ENCODE results near the gene KRT7.

Gene KRT7

DNA sequence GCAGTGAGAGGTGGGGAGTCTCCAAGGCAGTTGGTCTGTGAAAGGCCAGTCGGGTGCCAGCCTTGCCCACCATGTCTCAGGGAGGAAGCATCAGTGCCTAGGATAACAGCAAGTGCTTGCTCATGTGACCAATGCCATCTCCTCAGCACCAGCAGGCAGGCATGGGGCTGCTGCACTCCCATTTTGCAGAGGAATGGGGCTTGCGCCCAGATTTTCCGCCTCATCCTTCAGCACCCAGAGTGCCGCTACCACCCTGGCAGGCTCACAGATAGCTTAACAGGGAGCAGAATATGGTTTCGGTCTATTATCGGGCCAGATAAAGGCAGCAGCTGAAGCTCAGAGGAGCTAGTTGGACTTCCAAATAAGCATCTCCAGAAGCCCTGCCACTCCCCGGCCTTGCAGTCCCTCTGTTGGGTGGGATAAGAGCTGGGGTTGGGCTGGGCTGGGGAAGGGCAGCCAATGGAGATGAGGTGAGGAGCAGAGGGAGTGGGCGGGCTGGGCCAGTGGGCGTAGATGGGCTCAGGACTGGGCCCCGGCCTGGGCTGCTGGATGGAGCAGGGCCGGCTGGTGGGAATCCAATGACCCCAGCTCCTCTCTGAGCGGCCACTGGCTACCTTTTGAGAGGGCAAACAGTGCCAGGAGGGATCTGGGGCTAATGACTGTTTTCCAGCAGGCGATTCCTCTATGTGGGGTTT, 32.8 kb upstream of the KRT7 start:
- TF ChIP-seq, protein P1, sequence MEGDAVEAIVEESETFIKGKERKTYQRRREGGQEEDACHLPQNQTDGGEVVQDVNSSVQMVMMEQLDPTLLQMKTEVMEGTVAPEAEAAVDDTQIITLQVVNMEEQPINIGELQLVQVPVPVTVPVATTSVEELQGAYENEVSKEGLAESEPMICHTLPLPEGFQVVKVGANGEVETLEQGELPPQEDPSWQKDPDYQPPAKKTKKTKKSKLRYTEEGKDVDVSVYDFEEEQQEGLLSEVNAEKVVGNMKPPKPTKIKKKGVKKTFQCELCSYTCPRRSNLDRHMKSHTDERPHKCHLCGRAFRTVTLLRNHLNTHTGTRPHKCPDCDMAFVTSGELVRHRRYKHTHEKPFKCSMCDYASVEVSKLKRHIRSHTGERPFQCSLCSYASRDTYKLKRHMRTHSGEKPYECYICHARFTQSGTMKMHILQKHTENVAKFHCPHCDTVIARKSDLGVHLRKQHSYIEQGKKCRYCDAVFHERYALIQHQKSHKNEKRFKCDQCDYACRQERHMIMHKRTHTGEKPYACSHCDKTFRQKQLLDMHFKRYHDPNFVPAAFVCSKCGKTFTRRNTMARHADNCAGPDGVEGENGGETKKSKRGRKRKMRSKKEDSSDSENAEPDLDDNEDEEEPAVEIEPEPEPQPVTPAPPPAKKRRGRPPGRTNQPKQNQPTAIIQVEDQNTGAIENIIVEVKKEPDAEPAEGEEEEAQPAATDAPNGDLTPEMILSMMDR (conservative IDR thresholded peaks at IDR 0.05; ENCODE audit: low read depth, low read length) = no peak
- no peak for DNase-seq (ENCODE audit: low read depth)
- no peak overlapping the region for H3K4me3 ChIP-seq (ENCODE audit: low read depth, low read length)

DNA sequence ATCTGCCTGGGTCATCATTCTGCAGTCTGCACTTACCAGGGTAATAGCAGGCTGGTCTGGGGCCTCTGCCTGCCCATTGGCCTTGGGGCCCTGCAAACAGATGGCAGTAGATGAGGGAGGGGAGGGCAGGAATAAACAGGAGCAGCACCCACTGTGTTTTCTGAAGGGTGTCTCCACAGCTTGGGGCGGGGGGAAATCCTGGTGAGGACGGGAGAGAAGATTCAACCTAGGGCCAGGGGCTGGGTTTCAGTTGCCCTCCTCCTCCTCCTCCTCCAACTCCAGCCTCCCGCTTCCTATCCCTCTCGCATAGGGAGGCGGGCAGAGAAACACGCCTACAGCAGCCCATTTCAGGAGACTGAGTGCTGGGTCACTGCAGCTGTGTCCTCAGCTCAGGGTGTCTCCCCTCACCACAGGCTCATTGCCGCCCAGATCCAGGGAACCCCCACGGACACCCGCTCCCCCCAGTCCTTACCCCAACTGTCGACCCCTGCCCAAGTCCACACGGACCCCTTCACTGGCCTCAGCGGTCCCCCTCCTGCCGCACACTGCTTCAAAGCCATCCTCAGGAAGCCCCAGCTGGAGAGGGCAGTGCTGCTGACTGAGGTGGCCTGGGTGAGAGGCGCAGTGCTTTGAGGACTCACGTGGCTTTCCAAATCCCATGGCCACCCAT, 32.1 kb upstream of the KRT7 start:
- H3K4me3 ChIP-seq (ENCODE audit: low read depth, low read length) = no peak overlapping the region
- DNase-seq (ENCODE audit: low read depth) = no peak
- TF ChIP-seq, protein P1 (conservative IDR thresholded peaks at IDR 0.05; ENCODE audit: low read depth, low read length) = no peak

DNA sequence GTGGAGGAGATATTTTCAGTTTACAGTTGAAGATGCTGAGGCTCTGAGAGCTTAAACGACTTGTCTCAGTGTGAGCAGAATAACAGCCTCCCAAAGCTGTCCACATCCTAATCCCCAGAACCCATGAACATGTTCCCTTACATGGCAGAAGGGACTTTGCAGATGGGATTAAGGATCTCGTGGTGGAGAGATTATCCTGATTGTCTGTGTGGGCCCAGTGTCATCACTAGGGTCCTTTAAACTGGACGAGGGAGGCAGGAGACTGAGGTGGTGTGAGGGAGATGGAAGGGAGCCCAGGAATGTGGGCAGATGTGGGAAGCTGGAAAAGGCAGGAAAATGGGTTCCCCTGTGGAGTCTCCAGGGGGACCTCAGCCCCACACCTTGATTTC, 31.6 kb upstream of the KRT7 start:
- TF ChIP-seq, protein P1 (conservative IDR thresholded peaks at IDR 0.05; ENCODE audit: low read depth, low read length) = no peak
- H3K4me3 ChIP-seq (ENCODE audit: low read depth, low read length) = no peak overlapping the region
- DNase-seq (ENCODE audit: low read depth) = no peak

DNA sequence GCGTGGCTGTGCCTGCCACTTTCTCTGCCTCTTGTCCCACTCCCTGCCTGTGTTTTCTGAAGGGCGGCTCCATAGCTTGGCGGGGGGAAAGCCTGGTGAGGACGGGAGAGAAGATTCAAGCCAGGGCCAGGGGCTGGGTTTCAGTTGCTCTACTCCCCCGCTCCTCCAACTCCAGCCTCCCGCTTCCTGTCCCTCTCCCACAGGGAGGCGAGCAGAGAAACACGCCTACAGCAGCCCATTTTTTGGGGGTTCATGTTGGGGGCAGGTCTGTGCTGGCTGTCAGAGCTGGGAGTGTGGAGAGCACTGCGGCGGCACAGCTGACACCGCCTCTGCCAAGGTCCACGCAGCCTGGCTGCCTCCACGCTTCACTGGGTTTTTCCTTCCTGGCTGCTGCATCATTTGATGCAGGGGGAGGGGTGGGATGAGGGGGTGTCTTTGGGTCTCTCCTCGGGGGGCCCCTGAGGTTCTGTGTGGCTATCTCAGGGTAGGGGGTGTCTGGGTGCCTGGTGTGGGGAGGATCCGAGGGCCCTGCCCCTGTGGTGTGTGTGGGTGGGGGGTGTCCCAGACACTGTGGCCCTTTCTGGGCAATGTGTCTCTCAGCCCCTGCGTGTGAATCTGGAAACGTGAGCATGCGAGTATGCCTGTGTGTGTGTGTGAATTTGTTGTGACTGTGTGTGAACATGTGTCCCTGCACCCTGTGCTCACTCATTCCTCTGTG, 30.5 kb upstream of the KRT7 start:
- TF ChIP-seq, protein P1 (conservative IDR thresholded peaks at IDR 0.05; ENCODE audit: low read depth, low read length) = no peak
- no peak overlapping the region for H3K4me3 ChIP-seq (ENCODE audit: low read depth, low read length)

DNA sequence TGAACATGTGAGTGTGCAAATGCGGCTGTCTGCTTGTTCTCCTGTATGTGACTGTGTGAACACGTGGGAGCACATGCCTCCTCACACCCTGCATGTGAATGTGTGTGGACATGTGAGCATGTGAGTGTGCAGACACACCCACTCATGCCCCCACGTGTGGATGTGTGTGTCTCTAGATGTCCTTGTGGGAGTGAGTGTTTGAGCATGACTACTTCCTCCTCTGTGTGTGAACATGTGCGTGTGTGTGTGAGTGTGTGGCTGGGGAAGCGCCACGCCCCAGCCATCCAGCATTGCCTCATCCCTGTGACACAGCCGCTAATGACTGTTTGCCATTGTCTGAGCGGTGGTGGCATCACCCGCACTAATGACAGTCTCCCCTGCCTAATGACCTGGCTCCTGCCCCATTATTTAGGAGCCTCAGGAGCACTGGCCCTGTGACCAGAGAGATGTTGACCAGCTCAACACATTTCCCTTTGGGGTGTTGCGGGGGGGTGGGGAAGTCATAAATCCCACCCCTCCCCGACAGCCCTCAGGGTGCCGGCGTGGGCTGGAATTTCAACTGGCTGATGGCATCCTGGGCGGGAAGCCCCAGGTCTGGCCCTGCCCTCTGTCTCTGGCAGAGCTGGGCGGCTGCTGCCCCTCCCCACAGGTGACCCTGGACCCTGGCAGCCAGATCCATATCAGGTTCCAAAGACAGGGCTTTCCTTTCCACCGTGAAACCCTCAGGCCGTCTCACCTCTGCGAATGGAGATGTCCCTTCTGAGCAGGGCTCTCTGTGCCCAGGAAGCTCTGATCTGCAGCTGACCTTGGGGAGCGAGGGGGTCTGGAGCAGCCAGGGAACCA, 29.7 kb upstream of the KRT7 start:
- DNase-seq (ENCODE audit: low read depth) = no peak
- H3K4me3 ChIP-seq (ENCODE audit: low read depth, low read length) = no peak overlapping the region
- TF ChIP-seq, protein P1 (conservative IDR thresholded peaks at IDR 0.05; ENCODE audit: low read depth, low read length) = no peak

More for the DNA sequence above, 30.5 kb upstream of the KRT7 start:
- no peak for DNase-seq (ENCODE audit: low read depth)

DNA sequence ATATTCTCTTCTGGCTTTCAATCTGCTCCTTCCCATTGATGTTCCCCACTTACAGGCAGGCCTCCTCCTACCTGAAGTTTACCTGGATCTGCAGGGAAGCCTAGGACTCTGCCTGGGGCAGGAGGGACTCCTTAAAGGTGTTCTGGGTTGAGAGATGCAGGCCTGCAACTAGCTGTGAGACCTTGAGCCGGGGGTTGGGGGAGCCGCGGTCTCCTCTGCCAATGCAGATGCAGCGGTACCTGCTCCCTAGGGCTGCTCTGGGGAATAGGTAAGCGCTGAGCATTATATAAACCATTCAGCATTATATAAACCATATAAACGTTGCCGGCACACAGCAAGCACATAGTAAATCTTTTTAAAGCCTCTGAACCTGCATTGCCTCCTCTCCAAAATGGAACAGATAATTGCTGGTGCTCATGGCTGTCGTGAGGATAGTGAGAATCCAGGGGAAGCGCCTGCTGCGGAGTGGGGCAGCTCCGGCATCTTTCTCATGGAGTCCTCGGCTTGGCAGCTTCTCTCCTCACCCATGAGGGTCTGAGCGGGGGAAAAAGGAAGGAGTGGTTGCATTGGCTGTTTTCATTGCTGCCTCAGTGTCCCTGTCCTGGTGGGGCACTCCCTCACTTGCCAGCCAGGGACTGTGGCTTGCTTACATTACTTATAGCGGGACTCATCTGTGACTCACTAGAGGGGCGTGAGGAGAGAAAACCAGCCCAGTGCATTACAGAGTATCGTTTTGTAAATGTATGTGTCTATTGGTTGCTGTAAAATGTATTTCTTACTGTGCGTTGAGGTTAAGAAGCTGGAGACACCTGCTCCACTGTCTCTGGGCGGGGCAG, 28.7 kb upstream of the KRT7 start:
- no peak for DNase-seq (ENCODE audit: low read depth)
- TF ChIP-seq, protein P1 (conservative IDR thresholded peaks at IDR 0.05; ENCODE audit: low read depth, low read length) = no peak
- no peak overlapping the region for H3K4me3 ChIP-seq (ENCODE audit: low read depth, low read length)

Data from choroid plexus epithelial cell (primary cell).